Neutrophil (primary cell): ENCODE results near the gene PAXIP1.
A peak's percentile ranks its signal among the peaks of the same experiment; 100 is the strongest.
"Not testable (repeated sequence)": the region's sequence is repeated elsewhere in the genome, so short reads cannot be mapped to it uniquely, and the experiment has no call there.

Source experiments
- H3K27ac ChIP-seq: fragments of 200-600 bp; sonication (generic); 2 replicates; pipeline ENCODE4 v1.5.1; 2016; ENCODE audit warnings: mild to moderate bottlenecking, moderate library complexity
- H3K27me3 ChIP-seq: fragments of 200-600 bp; sonication (generic); 2 replicates; pipeline ENCODE4 v1.6.0; 2016; ENCODE audit warnings: mild to moderate bottlenecking
- H3K36me3 ChIP-seq: fragments of 200-600 bp; sonication (generic); 2 replicates; pipeline ENCODE4 v1.5.1; 2017
- H3K4me1 ChIP-seq, 2 experiments: fragments of 200-600 bp in 1 of 2; sonication (generic) in 1 of 2; 1 replicate in 1 of 2; 2 replicates in 1 of 2; pipeline versions ENCODE4 v1.5.1 to v1.6.1; 2013 to 2016; ENCODE audit warnings: low read depth in 1 of 2, low read length in 1 of 2, mild to moderate bottlenecking in 1 of 2, moderate library complexity in 1 of 2; ENCODE audit not compliant: control insufficient read depth in 1 of 2, insufficient read depth in 1 of 2
- H3K4me3 ChIP-seq, 2 experiments: fragments of 200-600 bp in 1 of 2; sonication (generic) in 1 of 2; 1 replicate in 1 of 2; 2 replicates in 1 of 2; pipeline ENCODE4 v1.5.1; 2013 to 2016; ENCODE audit warnings: low read depth in 1 of 2, low read length in 1 of 2, mild to moderate bottlenecking in 1 of 2, moderate library complexity in 1 of 2
- H3K9me3 ChIP-seq: fragments of 200-600 bp; sonication (generic); 2 replicates; pipeline ENCODE4 v1.5.1; 2016
- TF ChIP-seq, protein P1 (sequence below): fragments of 200-600 bp; sonication (generic); IDR thresholded peaks from 2 replicates; pipeline ENCODE4 v1.5.1; 2016; ENCODE audit warnings: antibody characterized with exemption

PAXIP1 gene, protein sequence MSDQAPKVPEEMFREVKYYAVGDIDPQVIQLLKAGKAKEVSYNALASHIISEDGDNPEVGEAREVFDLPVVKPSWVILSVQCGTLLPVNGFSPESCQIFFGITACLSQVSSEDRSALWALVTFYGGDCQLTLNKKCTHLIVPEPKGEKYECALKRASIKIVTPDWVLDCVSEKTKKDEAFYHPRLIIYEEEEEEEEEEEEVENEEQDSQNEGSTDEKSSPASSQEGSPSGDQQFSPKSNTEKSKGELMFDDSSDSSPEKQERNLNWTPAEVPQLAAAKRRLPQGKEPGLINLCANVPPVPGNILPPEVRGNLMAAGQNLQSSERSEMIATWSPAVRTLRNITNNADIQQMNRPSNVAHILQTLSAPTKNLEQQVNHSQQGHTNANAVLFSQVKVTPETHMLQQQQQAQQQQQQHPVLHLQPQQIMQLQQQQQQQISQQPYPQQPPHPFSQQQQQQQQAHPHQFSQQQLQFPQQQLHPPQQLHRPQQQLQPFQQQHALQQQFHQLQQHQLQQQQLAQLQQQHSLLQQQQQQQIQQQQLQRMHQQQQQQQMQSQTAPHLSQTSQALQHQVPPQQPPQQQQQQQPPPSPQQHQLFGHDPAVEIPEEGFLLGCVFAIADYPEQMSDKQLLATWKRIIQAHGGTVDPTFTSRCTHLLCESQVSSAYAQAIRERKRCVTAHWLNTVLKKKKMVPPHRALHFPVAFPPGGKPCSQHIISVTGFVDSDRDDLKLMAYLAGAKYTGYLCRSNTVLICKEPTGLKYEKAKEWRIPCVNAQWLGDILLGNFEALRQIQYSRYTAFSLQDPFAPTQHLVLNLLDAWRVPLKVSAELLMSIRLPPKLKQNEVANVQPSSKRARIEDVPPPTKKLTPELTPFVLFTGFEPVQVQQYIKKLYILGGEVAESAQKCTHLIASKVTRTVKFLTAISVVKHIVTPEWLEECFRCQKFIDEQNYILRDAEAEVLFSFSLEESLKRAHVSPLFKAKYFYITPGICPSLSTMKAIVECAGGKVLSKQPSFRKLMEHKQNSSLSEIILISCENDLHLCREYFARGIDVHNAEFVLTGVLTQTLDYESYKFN

DNA sequence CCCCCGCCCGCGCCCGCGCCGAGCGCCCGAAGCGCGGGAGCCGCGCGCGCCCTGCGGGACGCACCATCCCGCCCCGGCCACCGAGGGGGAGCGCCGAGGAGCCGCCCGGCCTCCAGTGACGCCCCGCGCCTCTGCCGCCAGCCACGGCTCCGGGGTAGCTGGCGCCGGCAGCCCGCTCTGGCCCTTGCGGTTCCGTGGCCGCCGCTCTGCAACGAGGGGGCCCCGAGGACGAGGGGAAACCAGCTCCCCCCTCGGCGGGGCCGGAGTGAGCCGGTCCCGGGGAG lies at the start of gene PAXIP1:
PAXIP1 (minus strand) TSS at position 33 of the 284 bp plus-strand sequence. CDS start 195 bp downstream, outside the sequence.
- TF ChIP-seq, protein P1, sequence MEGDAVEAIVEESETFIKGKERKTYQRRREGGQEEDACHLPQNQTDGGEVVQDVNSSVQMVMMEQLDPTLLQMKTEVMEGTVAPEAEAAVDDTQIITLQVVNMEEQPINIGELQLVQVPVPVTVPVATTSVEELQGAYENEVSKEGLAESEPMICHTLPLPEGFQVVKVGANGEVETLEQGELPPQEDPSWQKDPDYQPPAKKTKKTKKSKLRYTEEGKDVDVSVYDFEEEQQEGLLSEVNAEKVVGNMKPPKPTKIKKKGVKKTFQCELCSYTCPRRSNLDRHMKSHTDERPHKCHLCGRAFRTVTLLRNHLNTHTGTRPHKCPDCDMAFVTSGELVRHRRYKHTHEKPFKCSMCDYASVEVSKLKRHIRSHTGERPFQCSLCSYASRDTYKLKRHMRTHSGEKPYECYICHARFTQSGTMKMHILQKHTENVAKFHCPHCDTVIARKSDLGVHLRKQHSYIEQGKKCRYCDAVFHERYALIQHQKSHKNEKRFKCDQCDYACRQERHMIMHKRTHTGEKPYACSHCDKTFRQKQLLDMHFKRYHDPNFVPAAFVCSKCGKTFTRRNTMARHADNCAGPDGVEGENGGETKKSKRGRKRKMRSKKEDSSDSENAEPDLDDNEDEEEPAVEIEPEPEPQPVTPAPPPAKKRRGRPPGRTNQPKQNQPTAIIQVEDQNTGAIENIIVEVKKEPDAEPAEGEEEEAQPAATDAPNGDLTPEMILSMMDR = no peak
- Histone ChIP-seq H3K27me3 (peaks cover 6% of the 10 kb centered on the region), H3K36me3 (peaks cover 1% of the 10 kb centered on the region), H3K9me3 (no peaks in the 10 kb centered on the region), H3K4me1 (peaks cover 25 to 26% of the 10 kb centered on the region in 2 experiments), H3K27ac (peak within 1 kb of the TSS; percentile 88), H3K4me3 (peak within 1 kb of the TSS; percentile 90 to 100)

DNA sequence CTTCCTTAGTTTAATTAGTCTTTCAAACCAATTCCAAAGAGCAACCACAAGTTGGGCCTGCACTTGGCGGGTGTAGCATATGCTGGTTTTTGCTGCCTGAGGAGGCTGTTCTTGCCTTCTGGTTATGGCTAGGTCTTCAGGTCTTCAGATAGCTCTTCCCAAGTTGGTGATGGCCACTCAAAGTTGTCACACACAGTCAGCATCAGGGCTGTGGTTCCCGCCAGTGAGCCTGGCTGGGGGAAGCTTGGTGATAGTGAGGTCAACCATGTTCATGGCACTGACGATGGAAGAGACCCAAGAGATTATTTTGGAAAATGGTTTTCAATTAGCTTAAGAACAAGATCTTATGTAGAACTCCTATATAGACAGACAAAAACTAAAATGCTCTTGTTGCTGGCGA lies 48.4 kb upstream of the PAXIP1 start:
- TF ChIP-seq, protein P1 = no peak
- no peak overlapping the region for H3K4me3 ChIP-seq
- no peaks in the 10 kb centered on the region for H3K4me1 ChIP-seq
- H3K27me3 ChIP-seq = no peaks in the 10 kb centered on the region
- no peaks in the 10 kb centered on the region for H3K36me3 ChIP-seq
- H3K9me3 ChIP-seq = no peaks in the 10 kb centered on the region
- H3K27ac ChIP-seq = no peak overlapping the region

DNA sequence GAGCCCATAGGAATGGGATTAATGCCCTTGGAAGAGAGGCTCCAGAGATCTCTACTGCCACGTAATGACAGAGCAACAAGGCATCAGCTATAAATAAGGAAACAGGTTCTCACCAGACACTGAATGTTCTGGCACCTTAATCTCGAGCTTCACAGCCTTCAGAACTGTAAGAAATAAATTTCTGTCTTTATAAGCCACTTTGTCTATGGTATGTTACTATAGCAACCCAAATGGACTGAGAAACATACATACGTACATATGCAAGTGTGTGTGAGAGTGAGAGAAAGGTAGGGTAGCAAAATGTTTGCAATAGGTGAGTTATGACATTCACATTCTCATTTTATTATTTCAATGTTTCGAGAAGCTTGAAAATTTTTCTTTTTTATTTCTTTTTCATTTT lies 45.1 kb upstream of the PAXIP1 start:
- Histone ChIP-seq H3K9me3 (no peaks in the 10 kb centered on the region), H3K27ac (no peak overlapping the region), H3K27me3 (no peaks in the 10 kb centered on the region), H3K4me1 (no peaks in the 10 kb centered on the region), H3K4me3 (no peak overlapping the region), H3K36me3 (no peaks in the 10 kb centered on the region)
- TF ChIP-seq, protein P1 = no peak

DNA sequence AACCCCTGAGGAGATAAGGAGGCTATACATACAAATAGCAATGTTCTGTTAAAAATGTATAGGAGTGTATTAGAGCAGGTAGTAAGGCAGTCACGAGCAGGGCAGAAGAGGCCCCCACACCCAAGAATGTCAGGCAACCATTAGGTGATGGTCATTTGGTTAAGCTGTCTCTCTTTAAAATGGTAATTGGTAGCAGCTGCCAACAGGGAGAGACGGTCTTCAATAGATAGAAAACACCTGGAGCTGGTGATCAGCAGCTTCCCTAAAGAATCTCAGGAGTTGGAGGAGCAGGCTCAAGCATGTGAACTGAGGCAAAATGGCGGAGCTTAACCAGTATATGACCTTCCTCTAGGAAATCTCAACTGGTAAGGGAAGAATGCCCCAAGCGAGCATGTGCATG lies 40.8 kb upstream of the PAXIP1 start:
- Histone ChIP-seq H3K9me3 (no peaks in the 10 kb centered on the region), H3K27me3 (no peaks in the 10 kb centered on the region), H3K4me3 (no peak overlapping the region), H3K4me1 (no peaks in the 10 kb centered on the region), H3K36me3 (no peaks in the 10 kb centered on the region), H3K27ac (no peak overlapping the region)
- TF ChIP-seq, protein P1 = no peak

DNA sequence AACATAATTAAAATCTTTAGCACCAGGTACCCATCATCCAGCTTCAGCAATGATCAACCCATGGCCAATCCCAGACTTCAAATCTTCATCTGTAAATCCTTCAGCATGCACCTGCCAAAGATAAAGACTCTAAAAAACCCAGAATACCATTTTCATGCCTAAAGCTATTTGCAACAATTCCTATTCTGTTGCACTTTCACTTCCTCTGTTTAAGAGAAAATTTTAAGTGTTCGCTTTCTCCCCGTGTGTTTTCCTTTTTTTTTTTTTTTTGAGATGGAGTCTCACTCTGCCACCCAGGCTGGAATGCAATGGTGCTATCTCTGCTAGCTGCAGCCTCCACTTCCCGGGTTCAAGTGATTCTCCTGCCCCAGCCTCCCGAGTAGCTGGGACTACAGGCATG lies 35.4 kb upstream of the PAXIP1 start:
- no peaks in the 10 kb centered on the region for H3K4me1 ChIP-seq
- TF ChIP-seq, protein P1 = no peak
- H3K9me3 ChIP-seq = no peaks in the 10 kb centered on the region
- H3K27me3 ChIP-seq = no peaks in the 10 kb centered on the region
- no peak overlapping the region for H3K27ac ChIP-seq
- H3K4me3 ChIP-seq = no peak overlapping the region
- H3K36me3 ChIP-seq = no peaks in the 10 kb centered on the region

DNA sequence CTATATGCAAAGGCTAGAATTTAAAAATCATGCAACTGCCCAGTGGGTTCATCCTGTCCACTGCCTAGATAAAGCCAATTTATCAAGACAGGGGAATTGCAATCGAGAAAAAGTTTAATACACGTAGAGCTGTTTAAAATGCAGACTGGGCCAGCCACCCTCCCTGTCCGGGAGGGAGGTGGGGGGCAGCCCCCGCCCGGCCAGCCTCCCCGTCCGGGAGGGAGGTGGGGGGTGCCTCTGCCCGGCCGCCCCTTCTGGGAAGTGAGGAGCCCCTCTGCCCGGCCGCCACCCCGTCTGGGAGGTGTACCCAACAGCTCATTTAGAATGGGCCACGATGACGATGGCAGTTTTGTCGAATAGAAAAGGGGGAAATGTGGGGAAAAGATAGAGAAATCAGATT lies 31.6 kb upstream of the PAXIP1 start:
- H3K4me3 ChIP-seq, H3K9me3 ChIP-seq, H3K27ac ChIP-seq, H3K36me3 ChIP-seq, H3K4me1 ChIP-seq, H3K27me3 ChIP-seq: not testable (repeated sequence)
